Vagina (tissue), 2 donors: Measurements from ENCODE around the gene P4HTM. TPM values are rescaled to one million over a fixed set of nuclear protein-coding genes. Genes with fewer than 3 reads are reported as not detected.

ENCODE experiments used
- DNase-seq, 2 donors: peaks; one replicate each; pipeline ENCODE4 v3.0.0-alpha.2; 2017; ENCODE audit errors: extremely low spot score in 2 of 2
- H3K27ac ChIP-seq: fragments of 200-600 bp; sonication (generic); one replicate; pipeline ENCODE4 v1.5.1; 2019
- H3K27me3 ChIP-seq: fragments of 200-600 bp; sonication (generic); one replicate; pipeline ENCODE4 v1.5.1; 2019
- H3K36me3 ChIP-seq, 2 donors: fragments of 200-600 bp; sonication (generic); one replicate each; pipeline ENCODE4 v1.5.1; 2017 to 2019
- H3K4me1 ChIP-seq: fragments of 200-600 bp; sonication (generic); one replicate; pipeline ENCODE4 v1.5.1; 2019
- H3K4me3 ChIP-seq, 2 donors: fragments of 200-600 bp; sonication (generic); 1 replicate in 1 of 2; 2 replicates in 1 of 2; pipeline ENCODE4 v1.5.1; 2016 to 2019
- H3K9me3 ChIP-seq: fragments of 200-600 bp; sonication (generic); one replicate; pipeline ENCODE4 v1.5.1; 2019
- POLR2A ChIP-seq, 2 donors: fragments of 450-650 bp; IDR thresholded peaks; one replicate each; pipeline ENCODE4 v1.6.1; 2017; ENCODE audit warnings: antibody characterized with exemption in 2 of 2, mild to moderate bottlenecking in 2 of 2, moderate library complexity in 2 of 2
- POLR2AphosphoS5 ChIP-seq, 2 donors: sonication (generic); formaldehyde crosslinking; IDR thresholded peaks; one replicate each; pipeline ENCODE4 v1.9.0; 2017; ENCODE audit warnings: antibody characterized with exemption in 2 of 2, mild to moderate bottlenecking in 2 of 2, low read depth in 1 of 2; ENCODE audit not compliant: insufficient read depth in 1 of 2
- intact Hi-C: fragments of 100-400 bp; cut with DNase I; formaldehyde crosslinking; loops from one replicate; pipeline ENCODE4 v1.15.1; 2023
- total RNA-seq: library from RNA; depleted of rRNA; stranded (reverse); fragments of >200 nt; gene quantifications from one replicate; pipeline ENCODE4 v1.2.3, GENCODE V29; 2016
- TF ChIP-seq, protein P1 (sequence below), 3 experiments: fragments of 450-650 bp in 2 of 3; fragments of 200-600 bp in 1 of 3; sonication (generic) in 1 of 3; IDR thresholded peaks; one replicate each; pipeline ENCODE4 v1.5.1; 2017 to 2019; ENCODE audit warnings: antibody characterized with exemption in 3 of 3, mild to moderate bottlenecking in 2 of 3, moderate library complexity in 2 of 3

P4HTM gene
- total RNA-seq, 1 donor from 2014 or later, result 43.5 TPM

DNA sequence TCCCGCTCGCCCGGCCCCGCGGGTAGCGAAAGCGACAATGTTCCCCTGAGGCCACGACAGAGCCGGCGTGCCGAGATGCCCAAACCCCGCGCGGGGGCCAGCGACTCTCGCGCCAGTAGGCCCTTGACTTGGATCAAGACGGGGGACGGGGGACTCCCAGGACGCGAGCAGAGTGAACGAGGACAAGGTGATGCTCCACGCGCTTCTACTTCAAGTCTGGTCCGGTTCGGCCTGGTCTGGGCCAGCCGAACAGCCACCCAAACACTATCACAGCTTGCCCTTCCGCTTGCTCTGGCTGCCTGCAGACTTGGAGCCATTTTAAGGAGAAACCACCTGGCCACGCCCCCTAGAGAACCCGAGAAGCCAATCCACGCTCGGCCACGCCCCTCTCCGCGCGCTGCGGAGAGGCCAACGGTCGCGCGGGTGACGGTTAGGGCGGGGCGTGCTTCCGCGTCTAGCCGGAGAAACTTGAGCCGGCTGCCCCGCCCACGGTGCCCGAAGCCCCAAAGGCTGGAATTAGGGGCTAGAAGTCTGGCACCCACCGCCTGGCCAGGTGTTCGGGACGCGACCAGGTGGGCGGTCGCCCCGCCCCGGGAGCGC is 31.3 kb downstream of the P4HTM start:
- DNase-seq, result peak; percentile 97 to 98
- TF ChIP-seq POLR2A (IDR thresholded peaks at IDR 0.05) (peak; percentile 96 to 97), POLR2AphosphoS5 (IDR thresholded peaks at IDR 0.05; ENCODE audit: insufficient read depth in 1 of 2, low read depth in 1 of 2) (peak; percentile 95 to 96)
- TF ChIP-seq, protein P1, sequence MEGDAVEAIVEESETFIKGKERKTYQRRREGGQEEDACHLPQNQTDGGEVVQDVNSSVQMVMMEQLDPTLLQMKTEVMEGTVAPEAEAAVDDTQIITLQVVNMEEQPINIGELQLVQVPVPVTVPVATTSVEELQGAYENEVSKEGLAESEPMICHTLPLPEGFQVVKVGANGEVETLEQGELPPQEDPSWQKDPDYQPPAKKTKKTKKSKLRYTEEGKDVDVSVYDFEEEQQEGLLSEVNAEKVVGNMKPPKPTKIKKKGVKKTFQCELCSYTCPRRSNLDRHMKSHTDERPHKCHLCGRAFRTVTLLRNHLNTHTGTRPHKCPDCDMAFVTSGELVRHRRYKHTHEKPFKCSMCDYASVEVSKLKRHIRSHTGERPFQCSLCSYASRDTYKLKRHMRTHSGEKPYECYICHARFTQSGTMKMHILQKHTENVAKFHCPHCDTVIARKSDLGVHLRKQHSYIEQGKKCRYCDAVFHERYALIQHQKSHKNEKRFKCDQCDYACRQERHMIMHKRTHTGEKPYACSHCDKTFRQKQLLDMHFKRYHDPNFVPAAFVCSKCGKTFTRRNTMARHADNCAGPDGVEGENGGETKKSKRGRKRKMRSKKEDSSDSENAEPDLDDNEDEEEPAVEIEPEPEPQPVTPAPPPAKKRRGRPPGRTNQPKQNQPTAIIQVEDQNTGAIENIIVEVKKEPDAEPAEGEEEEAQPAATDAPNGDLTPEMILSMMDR (IDR thresholded peaks at IDR 0.05), result no peak
- H3K27me3 ChIP-seq, result no peaks in the 10 kb centered on the region
- peak overlapping the region; percentile 95 to 99 for H3K4me3 ChIP-seq
- peak overlapping the region; percentile 99 for H3K27ac ChIP-seq
- no peaks in the 10 kb centered on the region for H3K9me3 ChIP-seq
- H3K4me1 ChIP-seq, result peaks cover 57% of the 10 kb centered on the region
- intact Hi-C loops, result no loop called here
- H3K36me3 ChIP-seq, result peaks cover 0 to 35% of the 10 kb centered on the region in 2 donors

DNA sequence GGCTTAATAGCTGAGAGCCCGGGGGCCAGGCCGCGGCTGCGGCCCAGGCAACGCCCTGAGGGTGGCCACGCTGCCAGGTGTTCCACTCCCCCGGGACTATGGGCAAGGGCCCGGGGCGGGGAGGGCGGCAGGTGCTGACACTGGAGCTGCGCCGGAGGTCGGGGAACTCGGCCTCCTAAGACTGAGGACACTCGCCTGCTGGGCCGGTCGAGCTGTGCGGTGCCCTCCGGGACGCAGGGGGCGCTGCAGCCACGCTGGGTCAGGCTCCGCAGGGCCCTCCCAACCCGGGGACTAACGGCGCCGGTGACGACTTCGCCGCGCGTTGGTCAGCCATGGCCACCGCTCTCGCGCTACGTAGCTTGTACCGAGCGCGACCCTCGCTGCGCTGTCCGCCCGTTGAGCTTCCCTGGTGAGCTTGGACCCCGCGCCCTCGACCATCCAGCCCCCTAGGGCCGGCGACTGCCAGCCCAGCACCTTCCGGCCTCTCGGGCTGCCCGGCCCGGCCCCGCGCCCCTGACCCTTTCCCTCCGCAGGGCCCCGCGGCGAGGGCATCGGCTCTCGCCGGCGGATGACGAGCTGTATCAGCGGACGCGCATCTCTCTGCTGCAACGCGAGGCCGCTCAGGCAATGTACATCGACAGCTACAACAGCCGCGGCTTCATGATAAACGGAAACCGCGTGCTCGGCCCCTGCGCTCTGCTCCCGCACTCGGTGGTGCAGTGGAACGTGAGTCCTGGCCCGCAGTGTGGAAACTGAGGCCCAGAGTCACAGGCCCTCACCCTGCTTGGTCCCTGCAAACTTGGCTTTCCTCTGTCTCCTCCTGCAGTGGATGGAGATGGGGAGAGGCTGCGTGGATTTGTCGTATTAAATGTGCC is 32.0 kb downstream of the P4HTM start, which contains the start of gene NDUFAF3:
Gene NDUFAF3, plus strand, starts transcription at position 309 of the 875 bp plus-strand sequence. Its CDS starts 24 bp downstream, at position 333.
- Histone ChIP-seq H3K27ac (peak within 1 kb of the TSS; percentile 99), H3K9me3 (no peaks in the 10 kb centered on the region), H3K4me1 (peaks cover 52% of the 10 kb centered on the region), H3K27me3 (no peaks in the 10 kb centered on the region), H3K4me3 (peak within 1 kb of the TSS; percentile 95 to 99), H3K36me3 (peaks cover 0 to 33% of the 10 kb centered on the region in 2 donors)
- DNase-seq, result peak in 1 of 2 donors; percentile 96
- TF ChIP-seq POLR2A (IDR thresholded peaks at IDR 0.05) (peak in 1 of 2 donors; percentile 59), POLR2AphosphoS5 (IDR thresholded peaks at IDR 0.05; ENCODE audit: insufficient read depth in 1 of 2, low read depth in 1 of 2) (peak in 1 of 2 donors; percentile 78)
- TF ChIP-seq, protein P1 (IDR thresholded peaks at IDR 0.05), result peak; percentile 78 to 99 (median 98)
- intact Hi-C loops, result no loop called here

DNA sequence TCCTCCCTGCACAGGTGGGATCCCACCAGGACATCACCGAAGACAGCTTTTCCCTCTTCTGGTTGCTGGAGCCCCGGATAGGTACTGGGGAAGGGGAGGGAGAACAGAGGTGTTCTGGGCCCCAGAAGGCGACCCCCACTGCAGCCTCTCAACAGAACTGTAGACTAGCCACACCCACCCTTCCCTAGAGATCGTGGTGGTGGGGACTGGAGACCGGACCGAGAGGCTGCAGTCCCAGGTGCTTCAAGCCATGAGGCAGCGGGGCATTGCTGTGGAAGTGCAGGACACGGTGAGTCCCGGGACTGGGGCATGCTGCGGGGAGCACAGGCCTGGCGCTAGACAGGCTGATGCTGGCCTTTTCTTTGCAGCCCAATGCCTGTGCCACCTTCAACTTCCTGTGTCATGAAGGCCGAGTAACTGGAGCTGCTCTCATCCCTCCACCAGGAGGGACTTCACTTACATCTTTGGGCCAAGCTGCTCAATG is 32.7 kb downstream of the P4HTM start:
- Histone ChIP-seq H3K4me1 (peaks cover 45% of the 10 kb centered on the region), H3K9me3 (no peaks in the 10 kb centered on the region), H3K36me3 (peaks cover 0 to 33% of the 10 kb centered on the region in 2 donors), H3K27ac (peak overlapping the region; percentile 99), H3K27me3 (no peaks in the 10 kb centered on the region), H3K4me3 (peak overlapping the region; percentile 95 to 99)
- intact Hi-C loops, result no loop called here
- TF ChIP-seq POLR2AphosphoS5 (IDR thresholded peaks at IDR 0.05; ENCODE audit: insufficient read depth in 1 of 2, low read depth in 1 of 2) (no peak), POLR2A (IDR thresholded peaks at IDR 0.05) (no peak)
- TF ChIP-seq, protein P1 (IDR thresholded peaks at IDR 0.05), result no peak
- peak in 1 of 2 donors; percentile 88 for DNase-seq

DNA sequence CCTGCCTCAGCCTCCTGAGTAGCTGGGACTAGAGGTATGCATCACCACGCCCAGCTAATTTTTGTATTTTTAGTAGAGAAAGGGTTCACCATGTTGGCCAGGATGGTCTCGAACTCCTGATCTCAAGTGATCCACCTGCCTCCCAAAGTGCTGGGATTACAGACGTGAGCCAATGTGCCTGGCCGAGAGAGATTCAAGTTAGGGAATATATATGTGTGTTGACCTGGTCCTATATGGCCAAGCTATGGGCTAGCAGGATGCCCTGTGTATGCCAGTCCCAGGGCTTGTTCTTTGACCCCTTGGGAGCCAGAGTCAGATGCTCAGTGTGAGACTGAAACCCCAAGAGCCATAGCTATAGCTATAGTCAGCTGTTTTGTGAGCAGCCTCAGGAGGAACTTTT is 33.7 kb downstream of the P4HTM start:
- intact Hi-C loops, result no loop called here

More for the DNA sequence above, 33.7 kb downstream of the P4HTM start:
- Histone ChIP-seq H3K9me3 (no peaks in the 10 kb centered on the region), H3K27me3 (no peaks in the 10 kb centered on the region), H3K4me3 (no peak overlapping the region), H3K27ac (no peak overlapping the region), H3K36me3 (peaks cover 0 to 33% of the 10 kb centered on the region in 2 donors), H3K4me1 (peaks cover 51% of the 10 kb centered on the region)
- no peak for TF ChIP-seq POLR2A (IDR thresholded peaks at IDR 0.05)
- TF ChIP-seq POLR2AphosphoS5 (IDR thresholded peaks at IDR 0.05; ENCODE audit: insufficient read depth in 1 of 2, low read depth in 1 of 2), result no peak
- TF ChIP-seq, protein P1 (IDR thresholded peaks at IDR 0.05), result no peak
- no peak for DNase-seq
